ENCODE measurements around the gene SPATA17. TPM values are rescaled to one million over a fixed set of nuclear protein-coding genes. Genes with fewer than 3 reads are reported as not detected.

The SPATA17 gene
- polyA plus RNA-seq, 1 of the 3 experiments (the other 2 are of a cell fraction) = 1.2 TPM

DNA sequence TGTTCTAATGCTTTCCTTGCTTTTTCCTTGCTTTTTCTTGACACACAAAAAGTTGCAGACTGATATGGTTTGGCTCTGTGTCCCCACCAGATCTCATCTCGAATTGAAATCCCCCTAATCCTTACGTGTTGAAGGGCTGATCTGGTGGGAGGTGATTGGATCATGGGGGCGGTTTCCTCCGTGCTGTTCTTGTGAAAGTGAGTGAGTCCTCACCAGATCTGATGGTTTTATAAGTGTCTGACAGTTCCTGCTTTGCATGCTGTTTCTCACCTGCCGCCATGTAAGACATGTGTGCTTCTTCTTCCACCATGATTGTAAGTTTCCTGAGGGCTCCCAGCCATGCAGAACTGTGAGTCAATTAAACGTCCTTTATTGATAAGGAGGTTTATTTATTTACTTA lies 11.3 kb downstream of the SPATA17 start:
- H3K4me2 ChIP-seq = no peak overlapping the region
- H3K9me2 ChIP-seq = no peaks in the 10 kb centered on the region
- H3K9me3 ChIP-seq = no peaks in the 10 kb centered on the region
- ChIA-PET POLR2A (no interaction called here), CTCF (no interaction called here)
- no peak overlapping the region for H2AFZ ChIP-seq (ENCODE audit: low read depth)
- no peaks in the 10 kb centered on the region for H4K20me1 ChIP-seq (ENCODE audit: insufficient read depth)
- no peak for DNase-seq
- H3K4me3 ChIP-seq (ENCODE audit: low read depth in 2 of 2, low read length in 1 of 2) = no peak overlapping the region
- H3K9ac ChIP-seq = no peak overlapping the region
- TF ChIP-seq EP300 (IDR thresholded peaks at IDR 0.05; ENCODE audit: borderline replicate concordance in 1 of 2, low read depth in 1 of 2, low read length in 1 of 2) = no peak
- TF ChIP-seq SMC3 (IDR thresholded peaks at IDR 0.05; ENCODE audit: low read depth, low read length) = no peak
- no peak for TF ChIP-seq GATA2 (CRISPR knock-in tag; IDR thresholded peaks at IDR 0.05)
- TF ChIP-seq MXI1 (IDR thresholded peaks at IDR 0.05; ENCODE audit: low read depth, low read length) = no peak
- TF ChIP-seq, protein P1, sequence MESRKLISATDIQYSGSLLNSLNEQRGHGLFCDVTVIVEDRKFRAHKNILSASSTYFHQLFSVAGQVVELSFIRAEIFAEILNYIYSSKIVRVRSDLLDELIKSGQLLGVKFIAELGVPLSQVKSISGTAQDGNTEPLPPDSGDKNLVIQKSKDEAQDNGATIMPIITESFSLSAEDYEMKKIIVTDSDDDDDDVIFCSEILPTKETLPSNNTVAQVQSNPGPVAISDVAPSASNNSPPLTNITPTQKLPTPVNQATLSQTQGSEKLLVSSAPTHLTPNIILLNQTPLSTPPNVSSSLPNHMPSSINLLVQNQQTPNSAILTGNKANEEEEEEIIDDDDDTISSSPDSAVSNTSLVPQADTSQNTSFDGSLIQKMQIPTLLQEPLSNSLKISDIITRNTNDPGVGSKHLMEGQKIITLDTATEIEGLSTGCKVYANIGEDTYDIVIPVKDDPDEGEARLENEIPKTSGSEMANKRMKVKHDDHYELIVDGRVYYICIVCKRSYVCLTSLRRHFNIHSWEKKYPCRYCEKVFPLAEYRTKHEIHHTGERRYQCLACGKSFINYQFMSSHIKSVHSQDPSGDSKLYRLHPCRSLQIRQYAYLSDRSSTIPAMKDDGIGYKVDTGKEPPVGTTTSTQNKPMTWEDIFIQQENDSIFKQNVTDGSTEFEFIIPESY (IDR thresholded peaks at IDR 0.05; ENCODE audit: borderline replicate concordance, low read depth) = no peak
- H3K27me3 ChIP-seq (ENCODE audit: insufficient read depth) = no peaks in the 10 kb centered on the region
- no peaks in the 10 kb centered on the region for H3K79me2 ChIP-seq (ENCODE audit: insufficient read depth)
- WGBS (ENCODE audit: low lambda C conversion rate) = 74% methylated on average over 6 of the region's 6 CpGs
- no peaks in the 10 kb centered on the region for H3F3A ChIP-seq (replicated peaks; ENCODE audit: insufficient read depth)
- H3K36me3 ChIP-seq (replicated peaks in 1 of 2; ENCODE audit: control insufficient read depth in 1 of 2, insufficient read depth in 2 of 2, low read length in 1 of 2) = no peaks in the 10 kb centered on the region
- no peaks in the 10 kb centered on the region for H3K4me1 ChIP-seq (ENCODE audit: control insufficient read depth in 1 of 2, insufficient read depth in 2 of 2, low read depth in 1 of 2, low read length in 1 of 2)
- H3K27ac ChIP-seq (ENCODE audit: low read depth in 2 of 2, low read length in 1 of 2) = no peak overlapping the region

DNA sequence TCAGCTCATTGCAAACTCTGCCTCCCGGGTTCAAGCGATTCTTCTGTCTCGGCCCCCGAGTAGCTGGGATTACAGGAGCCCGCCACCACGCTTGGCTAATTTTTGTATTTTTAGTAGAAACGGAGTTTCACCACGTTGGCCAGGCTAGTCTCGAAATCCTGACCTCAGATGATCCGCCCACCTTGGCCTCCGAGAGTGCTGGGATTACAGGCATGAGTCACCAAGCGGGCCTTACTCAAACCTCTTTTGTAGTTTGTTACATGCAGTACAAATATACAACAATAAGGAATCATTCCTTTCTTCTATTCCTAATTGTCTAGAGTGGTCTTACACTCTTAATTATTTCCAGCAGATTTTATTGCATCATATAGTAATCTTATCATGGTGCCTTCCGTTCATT lies 16.6 kb downstream of the SPATA17 start:
- Histone ChIP-seq H3K9ac (no peak overlapping the region), H3K36me3 (replicated peaks in 1 of 2; ENCODE audit: control insufficient read depth in 1 of 2, insufficient read depth in 2 of 2, low read length in 1 of 2) (no peaks in the 10 kb centered on the region), H3F3A (replicated peaks; ENCODE audit: insufficient read depth) (no peaks in the 10 kb centered on the region), H3K27me3 (ENCODE audit: insufficient read depth) (no peaks in the 10 kb centered on the region), H4K20me1 (ENCODE audit: insufficient read depth) (no peaks in the 10 kb centered on the region), H3K4me1 (ENCODE audit: control insufficient read depth in 1 of 2, insufficient read depth in 2 of 2, low read depth in 1 of 2, low read length in 1 of 2) (no peaks in the 10 kb centered on the region), H3K9me2 (no peaks in the 10 kb centered on the region), H3K4me3 (ENCODE audit: low read depth in 2 of 2, low read length in 1 of 2) (no peak overlapping the region), H3K4me2 (no peak overlapping the region), H3K9me3 (no peaks in the 10 kb centered on the region), H2AFZ (ENCODE audit: low read depth) (no peak overlapping the region), H3K79me2 (ENCODE audit: insufficient read depth) (no peaks in the 10 kb centered on the region), H3K27ac (ENCODE audit: low read depth in 2 of 2, low read length in 1 of 2) (no peak overlapping the region)
- TF ChIP-seq CHD2 (IDR thresholded peaks at IDR 0.05; ENCODE audit: low read length, partially characterized antibody) = no peak
- TF ChIP-seq, protein P2, sequence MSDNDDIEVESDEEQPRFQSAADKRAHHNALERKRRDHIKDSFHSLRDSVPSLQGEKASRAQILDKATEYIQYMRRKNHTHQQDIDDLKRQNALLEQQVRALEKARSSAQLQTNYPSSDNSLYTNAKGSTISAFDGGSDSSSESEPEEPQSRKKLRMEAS (IDR thresholded peaks at IDR 0.05; ENCODE audit: low read depth) = no peak
- TF ChIP-seq, protein P3, sequence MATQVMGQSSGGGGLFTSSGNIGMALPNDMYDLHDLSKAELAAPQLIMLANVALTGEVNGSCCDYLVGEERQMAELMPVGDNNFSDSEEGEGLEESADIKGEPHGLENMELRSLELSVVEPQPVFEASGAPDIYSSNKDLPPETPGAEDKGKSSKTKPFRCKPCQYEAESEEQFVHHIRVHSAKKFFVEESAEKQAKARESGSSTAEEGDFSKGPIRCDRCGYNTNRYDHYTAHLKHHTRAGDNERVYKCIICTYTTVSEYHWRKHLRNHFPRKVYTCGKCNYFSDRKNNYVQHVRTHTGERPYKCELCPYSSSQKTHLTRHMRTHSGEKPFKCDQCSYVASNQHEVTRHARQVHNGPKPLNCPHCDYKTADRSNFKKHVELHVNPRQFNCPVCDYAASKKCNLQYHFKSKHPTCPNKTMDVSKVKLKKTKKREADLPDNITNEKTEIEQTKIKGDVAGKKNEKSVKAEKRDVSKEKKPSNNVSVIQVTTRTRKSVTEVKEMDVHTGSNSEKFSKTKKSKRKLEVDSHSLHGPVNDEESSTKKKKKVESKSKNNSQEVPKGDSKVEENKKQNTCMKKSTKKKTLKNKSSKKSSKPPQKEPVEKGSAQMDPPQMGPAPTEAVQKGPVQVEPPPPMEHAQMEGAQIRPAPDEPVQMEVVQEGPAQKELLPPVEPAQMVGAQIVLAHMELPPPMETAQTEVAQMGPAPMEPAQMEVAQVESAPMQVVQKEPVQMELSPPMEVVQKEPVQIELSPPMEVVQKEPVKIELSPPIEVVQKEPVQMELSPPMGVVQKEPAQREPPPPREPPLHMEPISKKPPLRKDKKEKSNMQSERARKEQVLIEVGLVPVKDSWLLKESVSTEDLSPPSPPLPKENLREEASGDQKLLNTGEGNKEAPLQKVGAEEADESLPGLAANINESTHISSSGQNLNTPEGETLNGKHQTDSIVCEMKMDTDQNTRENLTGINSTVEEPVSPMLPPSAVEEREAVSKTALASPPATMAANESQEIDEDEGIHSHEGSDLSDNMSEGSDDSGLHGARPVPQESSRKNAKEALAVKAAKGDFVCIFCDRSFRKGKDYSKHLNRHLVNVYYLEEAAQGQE (IDR thresholded peaks at IDR 0.05; ENCODE audit: low read depth, low read length) = no peak
- TF ChIP-seq, protein P4, sequence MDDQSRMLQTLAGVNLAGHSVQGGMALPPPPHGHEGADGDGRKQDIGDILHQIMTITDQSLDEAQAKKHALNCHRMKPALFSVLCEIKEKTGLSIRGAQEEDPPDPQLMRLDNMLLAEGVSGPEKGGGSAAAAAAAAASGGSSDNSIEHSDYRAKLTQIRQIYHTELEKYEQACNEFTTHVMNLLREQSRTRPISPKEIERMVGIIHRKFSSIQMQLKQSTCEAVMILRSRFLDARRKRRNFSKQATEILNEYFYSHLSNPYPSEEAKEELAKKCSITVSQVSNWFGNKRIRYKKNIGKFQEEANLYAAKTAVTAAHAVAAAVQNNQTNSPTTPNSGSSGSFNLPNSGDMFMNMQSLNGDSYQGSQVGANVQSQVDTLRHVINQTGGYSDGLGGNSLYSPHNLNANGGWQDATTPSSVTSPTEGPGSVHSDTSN (IDR thresholded peaks at IDR 0.05) = no peak
- no peak for TF ChIP-seq TCF12 (IDR thresholded peaks at IDR 0.05)
- TF ChIP-seq NRF1 (IDR thresholded peaks at IDR 0.05; ENCODE audit: low read depth, low read length) = no peak
- no peak for TF ChIP-seq POLR2AphosphoS5 (IDR thresholded peaks at IDR 0.05; ENCODE audit: low read depth, low read length)
- no peak for TF ChIP-seq GATA2 (CRISPR knock-in tag; IDR thresholded peaks at IDR 0.05)
- TF ChIP-seq, protein P5, sequence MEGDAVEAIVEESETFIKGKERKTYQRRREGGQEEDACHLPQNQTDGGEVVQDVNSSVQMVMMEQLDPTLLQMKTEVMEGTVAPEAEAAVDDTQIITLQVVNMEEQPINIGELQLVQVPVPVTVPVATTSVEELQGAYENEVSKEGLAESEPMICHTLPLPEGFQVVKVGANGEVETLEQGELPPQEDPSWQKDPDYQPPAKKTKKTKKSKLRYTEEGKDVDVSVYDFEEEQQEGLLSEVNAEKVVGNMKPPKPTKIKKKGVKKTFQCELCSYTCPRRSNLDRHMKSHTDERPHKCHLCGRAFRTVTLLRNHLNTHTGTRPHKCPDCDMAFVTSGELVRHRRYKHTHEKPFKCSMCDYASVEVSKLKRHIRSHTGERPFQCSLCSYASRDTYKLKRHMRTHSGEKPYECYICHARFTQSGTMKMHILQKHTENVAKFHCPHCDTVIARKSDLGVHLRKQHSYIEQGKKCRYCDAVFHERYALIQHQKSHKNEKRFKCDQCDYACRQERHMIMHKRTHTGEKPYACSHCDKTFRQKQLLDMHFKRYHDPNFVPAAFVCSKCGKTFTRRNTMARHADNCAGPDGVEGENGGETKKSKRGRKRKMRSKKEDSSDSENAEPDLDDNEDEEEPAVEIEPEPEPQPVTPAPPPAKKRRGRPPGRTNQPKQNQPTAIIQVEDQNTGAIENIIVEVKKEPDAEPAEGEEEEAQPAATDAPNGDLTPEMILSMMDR (IDR thresholded peaks at IDR 0.05) = no peak
- no peak for TF ChIP-seq RCOR1 (IDR thresholded peaks at IDR 0.05; ENCODE audit: low read length)
- TF ChIP-seq TAF1 (IDR thresholded peaks at IDR 0.05; ENCODE audit: borderline replicate concordance, low read depth, low read length) = no peak
- TF ChIP-seq RFX5 (IDR thresholded peaks at IDR 0.05; ENCODE audit: low read length) = no peak
- TF ChIP-seq JUND (IDR thresholded peaks at IDR 0.05) = no peak
- no peak for TF ChIP-seq FOXJ3 (CRISPR knock-in tag; IDR thresholded peaks at IDR 0.05)
- no peak for TF ChIP-seq EP300 (IDR thresholded peaks at IDR 0.05; ENCODE audit: borderline replicate concordance in 1 of 2, low read depth in 1 of 2, low read length in 1 of 2)
- DNase-seq = no peak
- WGBS (ENCODE audit: low lambda C conversion rate) = 89% methylated on average over 13 of the region's 13 CpGs
- ChIA-PET CTCF (no interaction called here), POLR2A (no interaction called here)
